Measurements from ENCODE around the gene ZC2HC1C.

Gene ZC2HC1C

GRCh38 chr14:75044322-75044721 is 25.1 kb upstream of the ZC2HC1C start:
- no peak for DNase-seq (ENCODE audit: insufficient read length)
- TF ChIP-seq TAF1 (IDR thresholded peaks at IDR 0.05; ENCODE audit: borderline replicate concordance, low read depth, low read length) (no peak), POLR2AphosphoS5 (IDR thresholded peaks at IDR 0.05; ENCODE audit: low read depth, low read length) (no peak), POLR2A (IDR thresholded peaks at IDR 0.05; ENCODE audit: low read depth, low read length) (no peak)
- no peak for FAIRE-seq

DNA sequence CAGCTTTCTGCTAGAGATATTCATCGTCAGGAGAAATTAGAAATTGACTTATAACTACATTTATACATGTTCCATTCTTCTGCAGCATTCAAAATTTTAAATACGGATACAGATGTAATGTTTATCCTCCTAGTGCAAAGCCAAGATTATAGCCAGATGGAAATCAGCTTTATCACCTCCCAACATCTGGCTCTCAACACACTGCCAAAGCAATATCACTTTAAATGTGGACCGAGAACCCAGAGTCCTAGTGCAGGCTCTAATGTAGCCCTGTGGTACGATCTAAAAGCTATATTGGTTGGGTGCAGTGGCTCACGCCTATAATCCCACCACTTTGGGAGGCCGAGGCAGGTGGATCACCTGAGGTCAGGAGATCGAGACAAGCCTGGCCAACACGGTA is 24.7 kb upstream of the ZC2HC1C start:
- no peak for TF ChIP-seq POLR2AphosphoS5 (IDR thresholded peaks at IDR 0.05; ENCODE audit: low read depth, low read length)
- no peak for TF ChIP-seq TAF1 (IDR thresholded peaks at IDR 0.05; ENCODE audit: borderline replicate concordance, low read depth, low read length)
- TF ChIP-seq POLR2A (IDR thresholded peaks at IDR 0.05; ENCODE audit: low read depth, low read length), result no peak
- no peak for DNase-seq (ENCODE audit: insufficient read length)
- no peak for FAIRE-seq

- no peak for FAIRE-seq
- TF ChIP-seq POLR2A (IDR thresholded peaks at IDR 0.05; ENCODE audit: low read depth, low read length) (no peak), POLR2AphosphoS5 (IDR thresholded peaks at IDR 0.05; ENCODE audit: low read depth, low read length) (no peak), TAF1 (IDR thresholded peaks at IDR 0.05; ENCODE audit: borderline replicate concordance, low read depth, low read length) (no peak)
- no peak for DNase-seq (ENCODE audit: insufficient read length)
Observed at GRCh38 chr14:75046275-75046674, 23.2 kb upstream of the ZC2HC1C start.

DNA sequence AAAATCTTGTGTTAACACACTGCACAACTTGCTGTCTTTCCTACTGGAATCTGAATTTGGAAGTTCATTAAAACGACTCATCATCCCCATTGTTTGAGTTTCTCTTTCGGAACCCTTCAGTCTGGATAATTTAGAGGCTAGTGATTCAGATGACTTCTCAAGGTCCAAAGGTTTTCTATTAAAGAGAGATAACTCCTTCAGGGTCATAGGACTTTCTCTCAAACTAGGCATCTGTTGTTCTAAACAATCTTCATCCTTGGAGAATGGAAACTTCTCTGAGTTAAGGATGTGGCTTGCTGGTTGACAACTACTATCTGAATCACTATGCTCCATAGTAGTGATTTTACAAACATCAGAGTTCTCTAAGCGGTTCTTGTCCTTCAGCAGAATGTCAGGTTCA is 22.5 kb upstream of the ZC2HC1C start:
- FAIRE-seq, result no peak

GRCh38 chr14:75047506-75047905 is 21.9 kb upstream of the ZC2HC1C start:
- TF ChIP-seq POLR2A (IDR thresholded peaks at IDR 0.05; ENCODE audit: low read depth, low read length), result no peak
- no peak for TF ChIP-seq POLR2AphosphoS5 (IDR thresholded peaks at IDR 0.05; ENCODE audit: low read depth, low read length)
- no peak for TF ChIP-seq TAF1 (IDR thresholded peaks at IDR 0.05; ENCODE audit: borderline replicate concordance, low read depth, low read length)
- FAIRE-seq (no peak), DNase-seq (ENCODE audit: insufficient read length) (no peak)

More for the DNA sequence above, 22.5 kb upstream of the ZC2HC1C start:
- TF ChIP-seq TAF1 (IDR thresholded peaks at IDR 0.05; ENCODE audit: borderline replicate concordance, low read depth, low read length), result no peak
- TF ChIP-seq POLR2AphosphoS5 (IDR thresholded peaks at IDR 0.05; ENCODE audit: low read depth, low read length), result no peak
- no peak for TF ChIP-seq POLR2A (IDR thresholded peaks at IDR 0.05; ENCODE audit: low read depth, low read length)
- no peak for DNase-seq (ENCODE audit: insufficient read length)

GRCh38 chr14:75048101-75048500 is 21.3 kb upstream of the ZC2HC1C start:
- DNase-seq (ENCODE audit: insufficient read length), result no peak
- TF ChIP-seq POLR2A (IDR thresholded peaks at IDR 0.05; ENCODE audit: low read depth, low read length) (no peak), POLR2AphosphoS5 (IDR thresholded peaks at IDR 0.05; ENCODE audit: low read depth, low read length) (no peak), TAF1 (IDR thresholded peaks at IDR 0.05; ENCODE audit: borderline replicate concordance, low read depth, low read length) (no peak)
- FAIRE-seq, result no peak

GRCh38 chr14:75049136-75049535 is 20.3 kb upstream of the ZC2HC1C start:
- TF ChIP-seq POLR2A (IDR thresholded peaks at IDR 0.05; ENCODE audit: low read depth, low read length), result no peak
- TF ChIP-seq TAF1 (IDR thresholded peaks at IDR 0.05; ENCODE audit: borderline replicate concordance, low read depth, low read length), result no peak
- no peak for TF ChIP-seq POLR2AphosphoS5 (IDR thresholded peaks at IDR 0.05; ENCODE audit: low read depth, low read length)

GRCh38 chr14:75049731-75050201 is 19.7 kb upstream of the ZC2HC1C start:
- TF ChIP-seq POLR2A (IDR thresholded peaks at IDR 0.05; ENCODE audit: low read depth, low read length), result no peak
- TF ChIP-seq POLR2AphosphoS5 (IDR thresholded peaks at IDR 0.05; ENCODE audit: low read depth, low read length), result no peak
- no peak for TF ChIP-seq TAF1 (IDR thresholded peaks at IDR 0.05; ENCODE audit: borderline replicate concordance, low read depth, low read length)
- FAIRE-seq, result no peak
- no peak for DNase-seq (ENCODE audit: insufficient read length)

More at GRCh38 chr14:75049136-75049535, 20.3 kb upstream of the ZC2HC1C start:
- FAIRE-seq (no peak), DNase-seq (ENCODE audit: insufficient read length) (no peak)

DNA sequence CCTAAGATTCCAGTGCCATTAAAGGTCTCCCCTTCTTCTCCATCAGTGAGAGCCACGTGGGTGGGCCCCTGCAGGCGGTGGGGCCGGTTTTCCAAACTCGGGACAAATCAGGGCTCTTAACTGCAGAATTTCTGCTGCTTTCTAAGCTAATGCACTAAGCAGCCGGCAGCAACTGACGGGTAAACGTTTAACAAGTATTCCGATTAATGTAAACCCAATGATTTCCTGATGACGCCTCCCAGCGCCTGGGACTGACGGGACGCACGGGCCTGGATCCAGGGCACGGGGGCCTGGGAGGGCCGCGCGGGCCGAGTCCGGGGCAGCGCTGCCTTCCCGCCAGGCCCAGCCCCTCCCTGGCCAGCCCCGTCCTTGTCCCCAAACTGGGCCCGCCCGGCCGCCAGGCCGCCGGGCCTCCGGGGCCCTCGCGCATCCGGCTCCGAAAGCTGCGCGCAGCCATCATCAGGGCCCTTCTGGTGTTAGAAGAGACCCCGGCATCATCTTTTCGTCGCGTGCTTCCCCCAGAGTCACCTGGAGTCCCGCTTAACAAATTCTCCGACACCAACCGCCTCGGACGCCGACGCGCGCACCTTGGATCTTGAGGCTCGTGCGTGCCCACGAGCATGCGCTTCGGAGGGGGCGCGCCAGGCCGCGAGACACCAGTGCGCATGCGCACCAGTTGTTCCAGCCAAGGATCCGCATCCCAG is 18.4 kb upstream of the ZC2HC1C start, which contains the start of gene MLH3:
Gene MLH3 (minus strand): TSS at position 616 of the 704 bp plus-strand sequence. CDS start 1,812 bp downstream, outside the sequence.
- TF ChIP-seq POLR2A (IDR thresholded peaks at IDR 0.05; ENCODE audit: low read depth, low read length) (peak; percentile 69; the same call in 1 of the 2 replicates), POLR2AphosphoS5 (IDR thresholded peaks at IDR 0.05; ENCODE audit: low read depth, low read length) (peak; percentile 63), TAF1 (IDR thresholded peaks at IDR 0.05; ENCODE audit: borderline replicate concordance, low read depth, low read length) (no peak)
- peak; percentile 72 for DNase-seq (ENCODE audit: insufficient read length)
- FAIRE-seq, result peak; percentile 97

- FAIRE-seq, result no peak
- TF ChIP-seq TAF1 (IDR thresholded peaks at IDR 0.05; ENCODE audit: borderline replicate concordance, low read depth, low read length) (no peak), POLR2AphosphoS5 (IDR thresholded peaks at IDR 0.05; ENCODE audit: low read depth, low read length) (no peak), POLR2A (IDR thresholded peaks at IDR 0.05; ENCODE audit: low read depth, low read length) (no peak)
Observed at GRCh38 chr14:75051556-75051899, 17.9 kb upstream of the ZC2HC1C start.

GRCh38 chr14:75053396-75054291 is 15.8 kb upstream of the ZC2HC1C start:
- FAIRE-seq (no peak), DNase-seq (ENCODE audit: insufficient read length) (no peak)
- TF ChIP-seq POLR2A (IDR thresholded peaks at IDR 0.05; ENCODE audit: low read depth, low read length) (no peak), TAF1 (IDR thresholded peaks at IDR 0.05; ENCODE audit: borderline replicate concordance, low read depth, low read length) (no peak), POLR2AphosphoS5 (IDR thresholded peaks at IDR 0.05; ENCODE audit: low read depth, low read length) (no peak)

More at GRCh38 chr14:75051556-75051899, 17.9 kb upstream of the ZC2HC1C start:
- no peak for DNase-seq (ENCODE audit: insufficient read length)
